ENCODE results near the gene KAT6B.

Gene KAT6B

GRCh38 chr10:74924251-74924963 is 98.0 kb downstream of the KAT6B start:
- no peak for DNase-seq

- no peak for DNase-seq
These were observed 98.9 kb downstream of the KAT6B start for GRCh38 chr10:74925291-74925690.

- no peak for DNase-seq
These were observed 99.3 kb downstream of the KAT6B start for GRCh38 chr10:74925708-74926107.

GRCh38 chr10:74926791-74927585 is 100.6 kb downstream of the KAT6B start:
- no peak for DNase-seq

GRCh38 chr10:74927701-74928100 is 101.3 kb downstream of the KAT6B start:
- no peak for DNase-seq

- DNase-seq, result no peak
These were observed 102.4 kb downstream of the KAT6B start for GRCh38 chr10:74928742-74929191.

DNA sequence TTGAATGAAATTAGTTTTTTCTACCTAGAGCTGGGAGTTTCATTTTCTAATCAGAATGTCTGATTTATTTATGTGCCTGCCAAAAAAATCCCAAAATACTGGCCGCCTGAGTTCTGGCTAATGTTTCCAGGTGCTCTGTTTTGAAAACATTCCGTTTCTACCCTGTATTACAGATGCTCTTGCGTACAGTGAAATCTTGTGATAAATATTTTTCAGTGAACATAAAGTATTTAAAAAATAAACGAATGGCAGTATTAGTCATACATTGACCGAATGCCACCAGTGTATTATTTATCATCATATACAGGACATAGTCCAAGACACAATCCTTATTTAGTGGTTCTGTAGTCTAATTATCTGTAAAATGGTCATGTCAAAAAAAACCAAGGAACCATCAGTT is 102.8 kb downstream of the KAT6B start:
- DNase-seq, result no peak

DNA sequence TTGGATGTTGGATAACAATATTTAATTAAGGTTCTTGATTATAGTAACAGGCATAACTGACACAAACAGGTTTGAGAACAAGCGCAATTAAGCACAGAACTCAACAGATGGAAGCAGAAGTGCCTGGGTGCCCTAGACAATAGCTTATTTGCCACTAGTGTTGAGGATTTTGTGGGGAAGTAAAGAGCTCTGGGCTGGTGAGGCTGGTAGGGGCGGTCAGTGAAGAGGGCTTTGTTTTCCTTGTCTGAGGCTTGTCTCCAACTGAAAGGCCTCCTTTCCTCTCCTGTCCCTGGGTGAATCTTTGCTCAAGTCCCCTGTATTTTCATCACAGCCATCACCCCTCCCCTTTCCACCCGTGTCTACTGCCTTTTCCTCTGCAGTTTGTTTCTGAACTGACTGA is 104.6 kb downstream of the KAT6B start:
- no peak for DNase-seq

- DNase-seq, result no peak
These were observed 106.2 kb downstream of the KAT6B start for GRCh38 chr10:74932648-74933047.

DNA sequence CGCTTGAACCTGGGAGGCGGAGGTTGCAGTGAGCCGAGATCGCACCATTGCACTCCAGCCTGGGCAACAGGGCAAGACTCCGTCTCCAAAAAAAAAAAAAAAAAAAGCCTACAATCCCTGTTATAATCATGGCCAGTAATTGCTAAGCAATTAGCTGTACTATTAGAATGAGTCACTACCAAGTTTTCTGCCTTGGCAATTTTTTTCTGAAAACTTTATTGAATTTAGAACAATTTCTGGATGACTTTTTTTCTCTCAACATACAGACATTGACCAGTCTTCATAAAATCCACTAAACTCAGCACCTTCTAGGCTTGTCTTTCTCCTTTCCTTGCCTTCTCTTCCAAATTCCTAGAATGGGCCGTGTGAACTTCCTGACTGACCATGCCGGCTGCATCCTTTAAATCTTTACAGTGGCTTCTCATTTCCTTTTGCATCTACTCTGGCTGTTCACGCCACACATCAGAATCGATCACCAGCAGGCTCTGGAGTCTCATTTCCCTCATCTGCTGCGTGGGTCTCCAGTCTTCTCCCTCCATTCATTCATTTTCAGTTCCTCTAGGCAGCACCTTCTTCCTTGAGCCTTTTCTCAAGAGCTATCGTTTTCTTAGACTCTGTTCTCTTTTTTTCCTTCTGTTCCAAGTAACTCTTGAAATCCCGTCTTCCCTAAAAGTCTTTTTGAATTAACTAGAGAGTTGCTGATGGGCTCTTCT is 107.9 kb downstream of the KAT6B start:
- no peak for DNase-seq

DNA sequence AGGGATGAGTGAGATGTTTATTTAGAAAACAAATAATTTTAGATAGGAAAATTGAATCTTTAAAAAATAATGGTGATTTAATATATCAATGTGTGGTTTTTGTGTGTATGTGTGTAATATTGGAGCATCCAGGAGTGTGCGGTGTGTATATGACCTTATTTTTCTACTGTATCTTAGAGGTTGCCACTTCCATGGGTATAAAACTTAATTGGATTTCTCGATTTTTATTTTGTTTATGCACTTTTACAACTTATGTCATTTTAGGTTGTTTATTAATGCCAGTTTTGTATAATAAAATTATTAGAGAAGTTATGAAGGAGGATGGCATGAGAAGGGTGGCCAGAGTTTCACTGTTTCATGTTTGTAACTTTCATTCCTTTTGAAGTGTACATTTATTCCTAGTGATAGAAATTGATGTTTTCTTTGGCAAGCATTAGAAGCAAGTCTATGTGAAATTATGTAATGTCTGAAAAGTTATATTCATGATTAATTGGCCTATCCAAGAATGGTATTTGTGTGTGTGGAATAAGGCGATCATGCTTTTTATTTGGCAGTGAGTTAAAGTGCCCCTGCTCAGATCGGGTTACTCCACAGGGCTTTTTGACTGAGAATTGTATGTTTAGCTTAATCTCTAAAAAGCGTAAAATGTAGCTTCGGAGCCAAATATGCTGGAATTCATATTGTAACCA is 110.3 kb downstream of the KAT6B start:
- no peak for DNase-seq

- DNase-seq, result no peak
These were observed 111.0 kb downstream of the KAT6B start for GRCh38 chr10:74937266-74937856.

DNA sequence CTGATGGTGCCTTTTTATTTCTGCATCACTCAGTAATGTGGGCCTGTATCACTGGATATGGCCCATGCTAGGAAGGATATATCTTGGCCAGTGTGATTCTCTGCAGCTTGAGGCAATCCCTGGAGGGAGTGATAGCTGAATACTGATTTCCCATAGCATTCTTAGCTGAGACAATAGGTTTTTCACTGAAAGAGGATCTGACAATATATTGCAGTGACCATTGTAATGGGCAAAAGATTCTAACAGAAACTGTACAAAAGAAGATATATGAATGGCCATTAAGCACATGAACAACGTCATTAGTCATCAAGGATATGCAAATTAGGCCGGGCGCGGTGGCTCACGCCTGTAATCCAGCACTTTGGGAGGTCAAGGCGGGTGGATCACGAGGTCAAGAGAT is 117.8 kb downstream of the KAT6B start:
- no peak for DNase-seq

GRCh38 chr10:74947781-74948401 is 121.5 kb downstream of the KAT6B start:
- DNase-seq, result no peak

DNA sequence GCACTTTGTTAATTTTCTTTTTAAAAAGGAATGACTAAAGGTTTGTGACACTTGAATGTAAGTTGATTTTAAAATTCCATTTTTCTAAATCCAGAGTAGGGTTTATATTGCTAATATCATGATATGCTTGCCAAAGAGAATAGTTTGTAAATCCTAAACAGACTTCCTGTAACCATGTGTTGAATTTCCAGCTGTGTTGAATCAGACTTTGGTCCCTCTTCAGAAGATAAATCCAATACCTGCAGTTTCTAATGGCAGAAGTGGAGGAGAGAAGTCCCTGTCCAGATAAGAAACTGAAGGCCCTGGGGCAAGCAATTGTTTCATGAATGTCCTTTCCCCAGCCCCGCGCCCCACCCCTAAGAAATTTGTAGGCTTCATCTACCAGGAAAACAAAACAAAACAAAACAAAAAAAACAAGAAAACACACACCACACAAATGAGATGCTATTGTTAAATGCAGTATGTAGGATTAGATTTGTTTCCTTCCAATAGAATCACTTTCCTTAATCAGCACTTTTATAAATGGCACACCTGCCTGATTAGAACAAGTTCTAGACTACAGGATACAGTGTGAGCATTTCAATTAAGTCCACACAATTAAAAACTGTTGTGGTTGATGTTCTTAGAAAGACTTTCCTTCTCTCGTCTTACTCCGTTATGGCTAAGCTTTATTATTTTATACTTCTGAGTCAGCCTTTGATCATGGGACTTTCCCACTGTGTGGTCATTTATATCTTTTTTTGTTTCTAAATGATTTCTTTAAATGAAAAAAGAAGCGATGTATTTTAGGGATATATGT is 122.8 kb downstream of the KAT6B start:
- DNase-seq, result no peak

DNA sequence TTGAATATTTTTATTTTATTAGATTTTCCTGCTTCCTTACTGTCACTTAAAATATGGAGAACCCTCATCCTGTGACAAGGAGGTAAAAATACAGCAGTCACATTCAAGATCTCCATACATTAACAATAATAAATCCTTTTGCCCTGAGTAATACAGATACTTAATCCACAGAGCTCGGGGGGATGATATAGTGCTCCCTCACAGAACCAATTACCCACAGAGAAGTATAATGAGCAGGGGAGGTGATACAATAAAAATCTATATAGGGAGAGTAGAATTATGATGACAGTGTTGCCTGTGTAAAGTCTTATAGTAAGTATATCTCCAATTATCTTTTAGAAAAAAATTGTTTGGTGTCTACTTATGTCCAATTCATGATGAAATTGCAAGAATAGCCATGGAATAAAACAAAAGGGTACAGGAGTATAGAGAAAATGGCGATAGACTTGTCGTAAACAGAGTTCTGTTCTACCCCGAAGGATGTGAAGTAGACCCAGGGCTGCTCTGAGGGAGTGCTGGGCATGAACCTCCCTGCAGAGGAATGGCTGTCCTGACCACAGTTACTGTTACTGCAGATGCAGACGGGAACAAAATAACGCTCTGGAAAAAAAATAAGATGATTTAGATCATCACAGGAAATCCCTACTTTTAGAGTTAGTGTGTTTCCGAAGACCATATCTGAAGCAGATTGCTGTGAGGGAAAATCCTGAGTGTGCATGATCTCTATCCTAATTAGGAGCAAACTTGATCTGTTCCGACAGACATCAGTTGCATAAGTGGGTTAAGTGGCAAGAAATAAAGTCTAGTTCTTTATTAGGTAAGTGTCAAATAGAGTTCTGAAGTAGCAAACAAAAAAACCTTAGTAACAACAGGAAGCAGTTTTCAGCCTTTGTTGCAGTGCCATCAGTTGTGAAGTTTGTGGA is 123.7 kb downstream of the KAT6B start:
- no peak for DNase-seq

DNA sequence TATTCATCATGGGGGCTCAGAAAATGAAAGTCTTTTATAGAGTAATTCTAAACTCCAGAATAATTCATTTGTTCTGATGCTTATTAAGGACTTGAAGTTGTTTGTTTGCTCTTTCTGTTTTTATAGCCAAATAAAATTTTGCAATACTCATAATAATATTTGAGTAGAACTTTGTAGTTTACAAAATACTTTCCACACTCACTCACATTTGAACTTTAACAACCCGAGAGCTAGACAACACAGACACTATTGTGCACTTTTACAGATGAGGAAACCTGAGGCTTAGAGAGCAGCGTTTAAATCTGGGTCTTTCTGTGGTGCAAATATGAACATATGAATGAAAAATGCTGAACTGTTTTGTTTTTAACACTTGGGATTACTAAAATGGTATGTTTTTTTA is 126.8 kb downstream of the KAT6B start:
- DNase-seq, result no peak

- no peak for DNase-seq
These were observed 129.4 kb downstream of the KAT6B start for GRCh38 chr10:74955796-74956195.

GRCh38 chr10:74956555-74957111 is 130.2 kb downstream of the KAT6B start:
- DNase-seq, result no peak

Measured in CD4-positive, alpha-beta T cell treated with Interleukin-10 for 1 hour (primary cell).